ENCODE measurements around the gene MN1. TPM values are rescaled to one million over a fixed set of nuclear protein-coding genes. Genes with fewer than 3 reads are reported as not detected.

MN1 gene
- total and polyA plus RNA-seq, 2 experiments from 2014 or later: 7.8 to 45.8 TPM

- H3K36me3 ChIP-seq: no peaks in the 10 kb centered on the region
- TF ChIP-seq CTCF (IDR thresholded peaks at IDR 0.05; ENCODE audit: low read depth, low read length): no peak
- no peaks in the 10 kb centered on the region for H3K9me3 ChIP-seq (ENCODE audit: low read depth)
- no peak overlapping the region for H3K4me3 ChIP-seq
- peaks cover 4% of the 10 kb centered on the region for H3K4me1 ChIP-seq (ENCODE audit: low read depth)
- H3K27ac ChIP-seq: no peak overlapping the region
- no peaks in the 10 kb centered on the region for H3K27me3 ChIP-seq
- no peak for DNase-seq (ENCODE audit: low read depth in 1 of 2, low spot score in 1 of 2)
These were observed 81.9 kb downstream of the MN1 start for GRCh38 chr22:27719535-27720227.

GRCh38 chr22:27719036-27719347, 82.6 kb downstream of the MN1 start:
- no peak overlapping the region for H3K4me3 ChIP-seq
- no peaks in the 10 kb centered on the region for H3K36me3 ChIP-seq
- H3K27me3 ChIP-seq: no peaks in the 10 kb centered on the region
- H3K9me3 ChIP-seq (ENCODE audit: low read depth): no peaks in the 10 kb centered on the region
- no peak for TF ChIP-seq CTCF (IDR thresholded peaks at IDR 0.05; ENCODE audit: low read depth, low read length)
- no peak for DNase-seq (ENCODE audit: low read depth in 1 of 2, low spot score in 1 of 2)
- H3K4me1 ChIP-seq (ENCODE audit: low read depth): peaks cover 4% of the 10 kb centered on the region
- no peak overlapping the region for H3K27ac ChIP-seq

- Histone ChIP-seq H3K27me3 (no peaks in the 10 kb centered on the region), H3K4me1 (ENCODE audit: low read depth) (peaks cover 4% of the 10 kb centered on the region), H3K36me3 (no peaks in the 10 kb centered on the region), H3K27ac (no peak overlapping the region), H3K9me3 (ENCODE audit: low read depth) (no peaks in the 10 kb centered on the region), H3K4me3 (no peak overlapping the region)
- TF ChIP-seq CTCF (IDR thresholded peaks at IDR 0.05; ENCODE audit: low read depth, low read length): no peak
- peak; percentile 28 to 91 for DNase-seq (ENCODE audit: low read depth in 1 of 2, low spot score in 1 of 2)
These were observed 83.1 kb downstream of the MN1 start for GRCh38 chr22:27718186-27719035.

GRCh38 chr22:27717094-27717493, 84.5 kb downstream of the MN1 start:
- DNase-seq (ENCODE audit: low read depth in 1 of 2, low spot score in 1 of 2): no peak
- Histone ChIP-seq H3K4me1 (ENCODE audit: low read depth) (peaks cover 4% of the 10 kb centered on the region), H3K36me3 (no peaks in the 10 kb centered on the region), H3K4me3 (no peak overlapping the region), H3K27me3 (no peaks in the 10 kb centered on the region), H3K9me3 (ENCODE audit: low read depth) (no peaks in the 10 kb centered on the region), H3K27ac (no peak overlapping the region)
- no peak for TF ChIP-seq CTCF (IDR thresholded peaks at IDR 0.05; ENCODE audit: low read depth, low read length)

- H3K36me3 ChIP-seq: no peaks in the 10 kb centered on the region
- H3K27me3 ChIP-seq: no peaks in the 10 kb centered on the region
- H3K4me3 ChIP-seq: no peak overlapping the region
- no peak for TF ChIP-seq CTCF (IDR thresholded peaks at IDR 0.05; ENCODE audit: low read depth, low read length)
- no peaks in the 10 kb centered on the region for H3K9me3 ChIP-seq (ENCODE audit: low read depth)
- no peak overlapping the region for H3K27ac ChIP-seq
- no peak for DNase-seq (ENCODE audit: low read depth in 1 of 2, low spot score in 1 of 2)
- peaks cover 4% of the 10 kb centered on the region for H3K4me1 ChIP-seq (ENCODE audit: low read depth)
These were observed 85.5 kb downstream of the MN1 start for GRCh38 chr22:27716074-27716473.
